Osteocyte (in vitro differentiated cells): ENCODE data around the gene PCDHGA11. TPM values are rescaled to one million over a fixed set of nuclear protein-coding genes. Genes with fewer than 3 reads are reported as not detected.
"Not testable (repeated sequence)": the region's sequence is repeated elsewhere in the genome, so short reads cannot be mapped to it uniquely, and the experiment has no call there.

ENCODE experiments used
- DNase-seq: peaks from one replicate; pipeline ENCODE4 v3.0.0; 2021; ENCODE audit warnings: mixed read lengths; ENCODE audit not compliant: unreplicated experiment; ENCODE audit errors: extremely low spot score
- H3K27ac Mint-ChIP-seq: one replicate; pipeline ENCODE4 v1.8.0; 2021; ENCODE audit warnings: mild to moderate bottlenecking, mixed read lengths; ENCODE audit not compliant: unreplicated experiment
- H3K27me3 Mint-ChIP-seq: one replicate; pipeline ENCODE4 v1.8.0; 2021; ENCODE audit warnings: mixed read lengths; ENCODE audit not compliant: unreplicated experiment
- H3K36me3 Mint-ChIP-seq: one replicate; pipeline ENCODE4 v1.8.0; 2021; ENCODE audit warnings: mixed read lengths; ENCODE audit not compliant: unreplicated experiment
- H3K4me1 Mint-ChIP-seq: one replicate; pipeline ENCODE4 v1.8.0; 2021; ENCODE audit warnings: mixed read lengths; ENCODE audit not compliant: unreplicated experiment
- H3K4me3 Mint-ChIP-seq: one replicate; pipeline ENCODE4 v1.8.0; 2021; ENCODE audit warnings: mild to moderate bottlenecking, moderate library complexity, mixed read lengths; ENCODE audit not compliant: unreplicated experiment
- H3K9me3 Mint-ChIP-seq: one replicate; pipeline ENCODE4 v1.8.0; 2021; ENCODE audit warnings: mixed read lengths; ENCODE audit not compliant: unreplicated experiment
- long read RNA-seq: library from polyadenylated mRNA; unstranded; transcript quantifications from one replicate; pipeline ENCODE4 v2.0.0, GENCODE V29; 2021
- total RNA-seq: library from RNA; stranded (reverse); gene quantifications from 2 replicates; pipeline ENCODE4 v1.2.1, GENCODE V29; 2021
- TF ChIP-seq, protein P1 (sequence below): fragments of 200-600 bp; sonication (generic); IDR thresholded peaks from 2 replicates; pipeline ENCODE4 v1.5.0; 2021; ENCODE audit warnings: antibody characterized with exemption, mild to moderate bottlenecking, moderate library complexity

The PCDHGA11 gene
- total RNA-seq: 1.9 and 2.2 TPM in 2 replicates
- long read RNA-seq: 0 reads

DNA sequence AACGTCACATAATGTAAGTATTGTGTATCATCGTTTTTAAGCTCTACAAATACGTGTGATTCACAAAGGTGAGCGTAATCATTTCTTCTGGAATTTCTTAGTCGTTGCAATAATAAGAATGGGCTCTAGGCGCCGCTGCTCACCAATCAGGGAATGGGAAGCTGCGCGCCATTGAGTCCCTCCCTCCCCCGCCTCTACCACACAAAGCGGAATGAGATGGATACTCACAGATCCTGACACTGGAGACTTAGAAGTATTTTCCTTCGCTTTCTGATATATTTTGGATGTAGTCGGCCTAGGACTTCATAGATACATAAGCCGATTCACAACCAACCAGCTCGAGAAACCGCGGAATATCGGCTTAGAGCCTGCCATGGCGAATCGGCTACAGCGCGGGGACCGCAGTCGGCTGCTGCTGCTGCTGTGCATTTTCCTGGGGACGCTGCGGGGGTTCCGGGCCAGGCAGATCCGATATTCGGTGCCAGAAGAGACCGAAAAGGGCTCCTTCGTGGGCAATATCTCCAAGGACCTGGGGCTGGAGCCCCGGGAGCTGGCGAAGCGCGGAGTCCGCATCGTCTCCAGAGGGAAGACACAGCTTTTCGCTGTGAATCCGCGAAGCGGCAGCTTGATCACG, at the start of gene PCDHGA11:
Gene PCDHGA11, plus strand, starts transcription at position 197 of the 634 bp plus-strand sequence. Its CDS starts 177 bp downstream, at position 374.
- TF ChIP-seq, protein P1, sequence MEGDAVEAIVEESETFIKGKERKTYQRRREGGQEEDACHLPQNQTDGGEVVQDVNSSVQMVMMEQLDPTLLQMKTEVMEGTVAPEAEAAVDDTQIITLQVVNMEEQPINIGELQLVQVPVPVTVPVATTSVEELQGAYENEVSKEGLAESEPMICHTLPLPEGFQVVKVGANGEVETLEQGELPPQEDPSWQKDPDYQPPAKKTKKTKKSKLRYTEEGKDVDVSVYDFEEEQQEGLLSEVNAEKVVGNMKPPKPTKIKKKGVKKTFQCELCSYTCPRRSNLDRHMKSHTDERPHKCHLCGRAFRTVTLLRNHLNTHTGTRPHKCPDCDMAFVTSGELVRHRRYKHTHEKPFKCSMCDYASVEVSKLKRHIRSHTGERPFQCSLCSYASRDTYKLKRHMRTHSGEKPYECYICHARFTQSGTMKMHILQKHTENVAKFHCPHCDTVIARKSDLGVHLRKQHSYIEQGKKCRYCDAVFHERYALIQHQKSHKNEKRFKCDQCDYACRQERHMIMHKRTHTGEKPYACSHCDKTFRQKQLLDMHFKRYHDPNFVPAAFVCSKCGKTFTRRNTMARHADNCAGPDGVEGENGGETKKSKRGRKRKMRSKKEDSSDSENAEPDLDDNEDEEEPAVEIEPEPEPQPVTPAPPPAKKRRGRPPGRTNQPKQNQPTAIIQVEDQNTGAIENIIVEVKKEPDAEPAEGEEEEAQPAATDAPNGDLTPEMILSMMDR: no peak
- Mint-ChIP-seq H3K27me3 (no peaks in the 10 kb centered on the region), H3K4me3 (no peak within 1 kb of the TSS), H3K36me3 (peaks cover 63% of the 10 kb centered on the region), H3K4me1 (no peaks in the 10 kb centered on the region), H3K27ac (no peak within 1 kb of the TSS), H3K9me3 (peaks cover 36% of the 10 kb centered on the region)
- no peak for DNase-seq

- Mint-ChIP-seq H3K36me3 (no peaks in the 10 kb centered on the region), H3K4me3 (no peak overlapping the region), H3K4me1 (no peaks in the 10 kb centered on the region), H3K27me3 (no peaks in the 10 kb centered on the region), H3K9me3 (peaks cover 18% of the 10 kb centered on the region), H3K27ac (no peak overlapping the region)
- TF ChIP-seq, protein P1: no peak
- peak; percentile 84 for DNase-seq
Observed at GRCh38 chr5:141371572-141372475, 49.0 kb upstream of the PCDHGA11 start.

- Mint-ChIP-seq H3K27ac (no peak within 1 kb of the TSS), H3K36me3 (no peaks in the 10 kb centered on the region), H3K4me1 (no peaks in the 10 kb centered on the region), H3K4me3 (no peak within 1 kb of the TSS), H3K9me3 (peaks cover 22% of the 10 kb centered on the region), H3K27me3 (no peaks in the 10 kb centered on the region)
- TF ChIP-seq, protein P1: no peak
- DNase-seq: peak; percentile 81
Observed at GRCh38 chr5:141373673-141374317, 47.1 kb upstream of the PCDHGA11 start, which contains the start of gene PCDHGA6. Gene PCDHGA6 (plus strand): TSS chr5:141373891. CDS start chr5:141374084, 193 bp downstream.

- TF ChIP-seq, protein P1: no peak
- Mint-ChIP-seq H3K4me3 (no peak overlapping the region), H3K36me3 (no peaks in the 10 kb centered on the region), H3K27me3 (no peaks in the 10 kb centered on the region), H3K27ac (no peak overlapping the region), H3K4me1 (no peaks in the 10 kb centered on the region), H3K9me3 (peaks cover 29% of the 10 kb centered on the region)
- peak; percentile 80 for DNase-seq
Observed at GRCh38 chr5:141374627-141375026, 46.2 kb upstream of the PCDHGA11 start.

GRCh38 chr5:141375444-141376155, 45.3 kb upstream of the PCDHGA11 start:
- not testable (repeated sequence) for H3K4me3 Mint-ChIP-seq, H3K27ac Mint-ChIP-seq

More at GRCh38 chr5:141375444-141376155, 45.3 kb upstream of the PCDHGA11 start:
- not testable (repeated sequence) for H3K27me3 Mint-ChIP-seq, DNase-seq, H3K4me1 Mint-ChIP-seq, H3K36me3 Mint-ChIP-seq
- H3K9me3 Mint-ChIP-seq: peaks cover 35% of the 10 kb centered on the region
